Measurements from ENCODE around the gene ANO6.

ANO6 gene

GRCh38 chr12:45475594-45475993 is 259.7 kb downstream of the ANO6 start:
- no peak for DNase-seq (ENCODE audit: extremely low read depth, low read depth)
- TF ChIP-seq, protein P1, sequence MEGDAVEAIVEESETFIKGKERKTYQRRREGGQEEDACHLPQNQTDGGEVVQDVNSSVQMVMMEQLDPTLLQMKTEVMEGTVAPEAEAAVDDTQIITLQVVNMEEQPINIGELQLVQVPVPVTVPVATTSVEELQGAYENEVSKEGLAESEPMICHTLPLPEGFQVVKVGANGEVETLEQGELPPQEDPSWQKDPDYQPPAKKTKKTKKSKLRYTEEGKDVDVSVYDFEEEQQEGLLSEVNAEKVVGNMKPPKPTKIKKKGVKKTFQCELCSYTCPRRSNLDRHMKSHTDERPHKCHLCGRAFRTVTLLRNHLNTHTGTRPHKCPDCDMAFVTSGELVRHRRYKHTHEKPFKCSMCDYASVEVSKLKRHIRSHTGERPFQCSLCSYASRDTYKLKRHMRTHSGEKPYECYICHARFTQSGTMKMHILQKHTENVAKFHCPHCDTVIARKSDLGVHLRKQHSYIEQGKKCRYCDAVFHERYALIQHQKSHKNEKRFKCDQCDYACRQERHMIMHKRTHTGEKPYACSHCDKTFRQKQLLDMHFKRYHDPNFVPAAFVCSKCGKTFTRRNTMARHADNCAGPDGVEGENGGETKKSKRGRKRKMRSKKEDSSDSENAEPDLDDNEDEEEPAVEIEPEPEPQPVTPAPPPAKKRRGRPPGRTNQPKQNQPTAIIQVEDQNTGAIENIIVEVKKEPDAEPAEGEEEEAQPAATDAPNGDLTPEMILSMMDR (IDR thresholded peaks at IDR 0.05; ENCODE audit: low read depth, low read length): no peak

DNA sequence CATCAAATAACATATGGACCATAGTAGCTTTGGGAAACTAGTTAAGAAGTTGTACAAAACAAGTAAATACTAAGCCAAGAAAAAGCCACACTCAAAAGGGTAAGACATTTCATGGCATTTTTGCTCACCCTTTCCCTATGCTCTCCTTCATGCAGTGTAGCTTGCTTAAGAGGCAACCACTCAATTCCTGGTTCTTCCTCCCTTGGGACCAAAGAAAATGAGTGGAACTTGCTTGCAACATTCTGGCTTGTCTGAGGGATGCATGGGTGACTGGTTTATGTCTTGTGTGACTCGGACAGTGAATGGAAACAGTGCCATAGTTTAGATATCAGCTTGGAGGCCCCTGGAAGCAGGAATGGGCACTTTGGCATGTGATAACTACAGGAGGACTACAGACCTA is 261.6 kb downstream of the ANO6 start:
- TF ChIP-seq, protein P1 (IDR thresholded peaks at IDR 0.05; ENCODE audit: low read depth, low read length): no peak
- no peak for DNase-seq (ENCODE audit: extremely low read depth, low read depth)

- TF ChIP-seq, protein P1 (IDR thresholded peaks at IDR 0.05; ENCODE audit: low read depth, low read length): no peak
- no peak for DNase-seq (ENCODE audit: extremely low read depth, low read depth)
These were observed 263.0 kb downstream of the ANO6 start for GRCh38 chr12:45478931-45479330.

DNA sequence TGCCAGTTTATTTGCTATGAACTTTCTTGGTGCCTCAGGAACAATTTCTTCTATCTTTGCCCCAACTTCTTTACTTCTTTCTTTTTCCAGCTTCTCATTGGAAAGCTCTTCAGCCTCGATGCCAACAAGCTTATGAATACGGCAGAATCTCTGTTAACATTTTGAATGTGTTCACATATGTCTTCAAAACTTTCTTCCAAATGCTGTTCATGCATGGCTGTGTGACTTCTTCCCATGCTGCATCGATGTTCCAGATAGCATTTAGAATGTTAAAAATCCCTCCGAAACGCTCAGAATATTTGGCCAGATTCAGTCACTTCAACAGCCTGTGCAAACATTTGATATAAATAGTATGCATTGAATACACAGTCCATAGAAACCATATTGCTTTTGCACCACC is 265.9 kb downstream of the ANO6 start:
- TF ChIP-seq, protein P1 (IDR thresholded peaks at IDR 0.05; ENCODE audit: low read depth, low read length): no peak
- DNase-seq (ENCODE audit: extremely low read depth, low read depth): no peak

- TF ChIP-seq, protein P1 (IDR thresholded peaks at IDR 0.05; ENCODE audit: low read depth, low read length): no peak
- no peak for DNase-seq (ENCODE audit: extremely low read depth, low read depth)
These were observed 267.7 kb downstream of the ANO6 start for GRCh38 chr12:45483571-45483970.

Measured in AG09319 (cell line).